Stimulated activated CD4-positive, alpha-beta T cell treated with anti-CD3 and anti-CD28 coated beads, Interleukin-1b, Interleukin-23, amount 100 ng/mL, for 1 hour (primary cell): Measurements from ENCODE around the gene MSS51.
A peak's percentile ranks its signal among the peaks of the same experiment; 100 is the strongest.
"Not testable (repeated sequence)": the region's sequence is repeated elsewhere in the genome, so short reads cannot be mapped to it uniquely, and the experiment has no call there.

Experiments
- DNase-seq, 2 donors: peaks; one replicate each; pipeline ENCODE4 v3.0.0-alpha.2; 2020; ENCODE audit warnings: low read depth in 2 of 2

Gene MSS51

GRCh38 chr10:73414230-73414945, 19.0 kb downstream of the MSS51 start:
- DNase-seq: no peak

- peak; percentile 82 to 97 for DNase-seq
Observed at GRCh38 chr10:73413528-73414229, 19.7 kb downstream of the MSS51 start, which contains the start of gene ANXA7. Gene ANXA7, minus strand, starts transcription at chr10:73414058. Its CDS starts 13,202 bp downstream, at chr10:73400856.

- peak in 1 of 2 donors; percentile 1 for DNase-seq
Observed at GRCh38 chr10:73413108-73413527, 20.2 kb downstream of the MSS51 start.

- DNase-seq: no peak
Observed at GRCh38 chr10:73410897-73411296, 22.5 kb downstream of the MSS51 start.

GRCh38 chr10:73408978-73409521, 24.3 kb downstream of the MSS51 start:
- no peak for DNase-seq

- DNase-seq: no peak
Observed at GRCh38 chr10:73408061-73408460, 25.3 kb downstream of the MSS51 start.

GRCh38 chr10:73407495-73407894, 25.9 kb downstream of the MSS51 start:
- DNase-seq: no peak

- DNase-seq: no peak
Observed at GRCh38 chr10:73406846-73407245, 26.5 kb downstream of the MSS51 start.

GRCh38 chr10:73405556-73405955, 27.8 kb downstream of the MSS51 start:
- no peak for DNase-seq

GRCh38 chr10:73404690-73405089, 28.7 kb downstream of the MSS51 start:
- DNase-seq: no peak

- DNase-seq: no peak
Observed at GRCh38 chr10:73401636-73402035, 31.7 kb downstream of the MSS51 start.

- DNase-seq: no peak
Observed at GRCh38 chr10:73399063-73399462, 34.3 kb downstream of the MSS51 start.

- DNase-seq: no peak
Observed at GRCh38 chr10:73398024-73398423, 35.3 kb downstream of the MSS51 start.

GRCh38 chr10:73394325-73394724, 39.0 kb downstream of the MSS51 start:
- not testable (repeated sequence) for DNase-seq

GRCh38 chr10:73388228-73388627, 45.1 kb downstream of the MSS51 start:
- no peak for DNase-seq

- DNase-seq: no peak
Observed at GRCh38 chr10:73386583-73386982, 46.8 kb downstream of the MSS51 start.

GRCh38 chr10:73379064-73379748, 54.2 kb downstream of the MSS51 start:
- no peak for DNase-seq

GRCh38 chr10:73376679-73377078, 56.7 kb downstream of the MSS51 start:
- no peak for DNase-seq
